K562 (cell line): ENCODE measurements around the gene FPR1. TPM values are rescaled to one million over a fixed set of nuclear protein-coding genes. Genes with fewer than 3 reads are reported as not detected.

ENCODE experiments used
- ATF2 ChIP-seq: sonication (generic); formaldehyde crosslinking; IDR thresholded peaks from 2 replicates; pipeline ENCODE4 v1.8.1; 2022; ENCODE audit warnings: missing genetic modification reagents
- CREM ChIP-seq: IDR thresholded peaks from 2 replicates; pipeline ENCODE4 v1.6.1; 2014; ENCODE audit warnings: antibody characterized with exemption, low read depth
- CTCFL ChIP-seq: IDR thresholded peaks from 2 replicates; pipeline ENCODE4 v1.6.1; 2011; ENCODE audit warnings: borderline replicate concordance, low read depth, mild to moderate bottlenecking, moderate library complexity, low read length; ENCODE audit not compliant: insufficient read depth, poor library complexity, severe bottlenecking
- DPF2 ChIP-seq: fragments of 450-650 bp; IDR thresholded peaks from 2 replicates; pipeline ENCODE4 v1.6.1; 2016
- EGR1 ChIP-seq: fragments of 450-650 bp; conservative IDR thresholded peaks from 2 replicates; pipeline ENCODE4 v1.6.1; 2017; ENCODE audit warnings: mild to moderate bottlenecking
- GABPB2 ChIP-seq: fragments of 250-450 bp; sonication (Bioruptor Pico); conservative IDR thresholded peaks from 2 replicates; pipeline ENCODE4 v1.5.1; 2021; ENCODE audit warnings: mild to moderate bottlenecking
- GATA2 ChIP-seq: sonication (generic); formaldehyde crosslinking; IDR thresholded peaks from 2 replicates; pipeline ENCODE4 v1.4.0; 2020; ENCODE audit warnings: mild to moderate bottlenecking, missing genetic modification reagents
- GTF2A2 ChIP-seq: IDR thresholded peaks from 2 replicates; pipeline ENCODE4 v1.6.1; 2016; ENCODE audit warnings: mild to moderate bottlenecking, missing genetic modification characterization, missing compliant biosample characterization
- HIVEP1 ChIP-seq: fragments of 250-450 bp; sonication (Bioruptor Pico); IDR thresholded peaks from 2 replicates; pipeline ENCODE4 v1.4.0; 2020; ENCODE audit warnings: mild to moderate bottlenecking
- JUN ChIP-seq, 2 experiments: sonication (generic) in 1 of 2; formaldehyde crosslinking in 1 of 2; IDR thresholded peaks; 2 replicates each; pipeline versions ENCODE4 v1.6.1 to v1.8.0; 2012 to 2022; ENCODE audit warnings: borderline replicate concordance in 2 of 2, mild to moderate bottlenecking in 2 of 2, improper control_type of control experiment in 1 of 2, low read depth in 1 of 2, low read length in 1 of 2, missing genetic modification reagents in 1 of 2
- JUND ChIP-seq, 2 experiments: IDR thresholded peaks; 2 replicates in 1 of 2; 3 replicates in 1 of 2; pipeline ENCODE4 v1.6.1; 2011; ENCODE audit warnings: borderline replicate concordance in 2 of 2, low read depth in 2 of 2, low read length in 2 of 2, improper control_type of control experiment in 1 of 2, missing biosample characterization in 1 of 2, missing genetic modification characterization in 1 of 2, missing genetic modification reagents in 1 of 2
- MAFF ChIP-seq: IDR thresholded peaks from 2 replicates; pipeline ENCODE4 v1.6.1; 2012; ENCODE audit warnings: low read length, improper control_type of control experiment
- MAX ChIP-seq: sonication (generic); formaldehyde crosslinking; IDR thresholded peaks from 2 replicates; pipeline ENCODE4 v1.9.0; 2022; ENCODE audit warnings: mild to moderate bottlenecking, missing genetic modification reagents
- MED1 ChIP-seq: sonication (generic); formaldehyde crosslinking; IDR thresholded peaks from 2 replicates; pipeline ENCODE4 v1.8.1; 2023; ENCODE audit warnings: missing genetic modification reagents, borderline replicate concordance
- NFATC3 ChIP-seq: fragments of 450-650 bp; IDR thresholded peaks from 2 replicates; pipeline ENCODE4 v1.6.1; 2017; ENCODE audit warnings: mild to moderate bottlenecking
- NFXL1 ChIP-seq: fragments of 450-650 bp; formaldehyde crosslinking; IDR thresholded peaks from 2 replicates; pipeline ENCODE4 v1.4.0; 2021; ENCODE audit warnings: mild to moderate bottlenecking
- PHB2 ChIP-seq: fragments of 450-650 bp; IDR thresholded peaks from 2 replicates; pipeline ENCODE4 v1.6.1; 2017; ENCODE audit warnings: low read depth
- PHF20 ChIP-seq: fragments of 450-650 bp; IDR thresholded peaks from 2 replicates; pipeline ENCODE4 v1.6.1; 2018; ENCODE audit not compliant: partially characterized antibody
- POLR2AphosphoS5 ChIP-seq: IDR thresholded peaks from 2 replicates; pipeline ENCODE4 v1.6.1; 2011; ENCODE audit warnings: mild to moderate bottlenecking, low read depth, low read length, moderate library complexity; ENCODE audit not compliant: control insufficient read depth, insufficient read depth
- SAFB ChIP-seq: fragments of 200-400 bp; formaldehyde crosslinking; IDR thresholded peaks from 2 replicates; pipeline ENCODE4 v1.6.1; 2017; ENCODE audit warnings: low read depth, low read length, borderline replicate concordance
- SMARCA5 ChIP-seq: fragments of 450-650 bp; IDR thresholded peaks from 2 replicates; pipeline ENCODE4 v1.6.1; 2016
- SNRNP70 ChIP-seq: fragments of 200-400 bp; formaldehyde crosslinking; optimal IDR thresholded peaks from 2 replicates; pipeline ENCODE3; 2017; ENCODE audit warnings: low read depth, low read length
- UBTF ChIP-seq, 2 experiments: IDR thresholded peaks; 2 replicates each; pipeline ENCODE4 v1.6.1; 2012; ENCODE audit warnings: improper control_type of control experiment in 2 of 2, low read depth in 2 of 2, low read length in 2 of 2, borderline replicate concordance in 1 of 2
- ZNF75A ChIP-seq: fragments of 450-650 bp; formaldehyde crosslinking; IDR thresholded peaks from 2 replicates; pipeline ENCODE4 v1.4.0; 2020; ENCODE audit warnings: mild to moderate bottlenecking
- polyA plus RNA-seq, 8 experiments: library from polyadenylated mRNA; depleted of rRNA in 4 of 8; stranded (reverse) in 5 of 8; unstranded in 3 of 8; fragments of >200 nt; fragmentation: Nextera tagmentation in 2 of 8; fragmentation: Illumina TruSeq in 1 of 8; extraction: Ambion mirVana in 2 of 8; extraction: Trizol in 1 of 8; gene quantifications; 2 replicates each; pipeline versions ENCODE4 v1.2.1 to v1.2.3, GENCODE V29; 2011 to 2014; ENCODE audit warnings: inconsistent platforms in 1 of 8, missing spikeins in 1 of 8
- total RNA-seq, 7 experiments: library from RNA; depleted of rRNA in 6 of 7; stranded (reverse); fragments of >200 nt in 6 of 7; fragmentation: Illumina TruSeq in 2 of 7; extraction: Trizol in 2 of 7; gene quantifications; 2 replicates each; pipeline versions ENCODE4 v1.2.1 to v1.2.3, GENCODE V29; 2011 to 2021; ENCODE audit warnings: low replicate concordance in 1 of 7

FPR1 gene
- total and polyA plus RNA-seq, 9 of the 15 experiments (the other 6 are each of a cell fraction or from before 2014, with no cell fraction given) = 0.06 to 0.25 (median 0.14) TPM; not detected in 4

GRCh38 chr19:51796195-51796679 is 44.6 kb upstream of the FPR1 start (continued):
- 0 out of 4 replicates have a peak, but pooled peaks of 1 of the 2 experiments have one; percentile 26 for TF ChIP-seq UBTF (IDR thresholded peaks at IDR 0.05; ENCODE audit: borderline replicate concordance in 1 of 2, low read depth in 2 of 2, low read length in 2 of 2)
- TF ChIP-seq SMARCA5 = no peak
- peak; percentile 94 for TF ChIP-seq DPF2
- no peak for TF ChIP-seq MED1 (CRISPR knock-in tag)
- TF ChIP-seq NFATC3 = no peak
- peak; percentile 75 for TF ChIP-seq CREM
- TF ChIP-seq EGR1 = no peak
- TF ChIP-seq GTF2A2 (tag) = no peak
- peak; percentile 86 for TF ChIP-seq POLR2AphosphoS5
- TF ChIP-seq JUN (IDR thresholded peaks at IDR 0.05; ENCODE audit: borderline replicate concordance, low read depth, low read length) = no peak
- no peak for TF ChIP-seq JUN (CRISPR knock-in tag; IDR thresholded peaks at IDR 0.05; ENCODE audit: borderline replicate concordance)
- TF ChIP-seq JUND (IDR thresholded peaks at IDR 0.05; ENCODE audit: borderline replicate concordance, low read depth, low read length) = peak; percentile 72
- TF ChIP-seq JUND (tag; IDR thresholded peaks at IDR 0.05; ENCODE audit: borderline replicate concordance, low read depth, low read length) = peak; percentile 83; the same call in 2 of the 3 replicates
- no peak; the same call in 1 of the 2 replicates for TF ChIP-seq MAFF
- TF ChIP-seq GABPB2 = no peak
- no peak for TF ChIP-seq NFXL1 (CRISPR knock-in tag)
- peak; percentile 71; the same call in 1 of the 2 replicates for TF ChIP-seq GATA2 (CRISPR knock-in tag)
- TF ChIP-seq PHB2 = peak; percentile 51; the same call in 1 of the 2 replicates
- no peak for TF ChIP-seq SAFB
- no peak for TF ChIP-seq MAX
- no peak for TF ChIP-seq HIVEP1 (CRISPR knock-in tag)
- no peak for TF ChIP-seq ZNF75A (CRISPR knock-in tag)
- no peak for TF ChIP-seq CTCFL
- no peak for TF ChIP-seq PHF20
- TF ChIP-seq SNRNP70 = no peak
- no peak for TF ChIP-seq ATF2
